HepG2 (cell line): ENCODE measurements around the gene NFATC4. TPM values are rescaled to one million over a fixed set of nuclear protein-coding genes. Genes with fewer than 3 reads are reported as not detected.

Source experiments
- ATF1 ChIP-seq: IDR thresholded peaks from 2 replicates; pipeline ENCODE4 v1.6.1; 2016; ENCODE audit warnings: mild to moderate bottlenecking, control low read depth
- ERF ChIP-seq: IDR thresholded peaks from 2 replicates; pipeline ENCODE4 v1.6.1; 2018; ENCODE audit warnings: missing biosample characterization, missing genetic modification reagents
- HMG20A ChIP-seq: IDR thresholded peaks from 2 replicates; pipeline ENCODE4 v1.6.1; 2016; ENCODE audit warnings: borderline replicate concordance
- PAF1 ChIP-seq: IDR thresholded peaks from 2 replicates; pipeline ENCODE4 v1.6.1; 2016; ENCODE audit warnings: missing genetic modification reagents, missing compliant biosample characterization
- SMARCC2 ChIP-seq: fragments of 450-650 bp; IDR thresholded peaks from 2 replicates; pipeline ENCODE4 v1.6.1; 2017; ENCODE audit warnings: antibody characterized with exemption, mild to moderate bottlenecking
- ZBTB1 ChIP-seq: sonication (generic); formaldehyde crosslinking; IDR thresholded peaks from 2 replicates; pipeline ENCODE4 v1.4.0; 2020; ENCODE audit warnings: missing genetic modification reagents, borderline replicate concordance
- ZNF230 ChIP-seq: sonication (generic); formaldehyde crosslinking; IDR thresholded peaks from 2 replicates; pipeline ENCODE4 v1.4.0; 2020; ENCODE audit warnings: mild to moderate bottlenecking, missing genetic modification reagents
- ZNF260 ChIP-seq: sonication (generic); formaldehyde crosslinking; IDR thresholded peaks from 2 replicates; pipeline ENCODE4 v1.4.0; 2020; ENCODE audit warnings: missing genetic modification reagents, low read depth, mild to moderate bottlenecking, borderline replicate concordance
- ZNF441 ChIP-seq: sonication (generic); formaldehyde crosslinking; IDR thresholded peaks from 2 replicates; pipeline ENCODE4 v1.7.0; 2021; ENCODE audit warnings: missing genetic modification reagents, borderline replicate concordance
- ZNF549 ChIP-seq: sonication (generic); formaldehyde crosslinking; IDR thresholded peaks from 2 replicates; pipeline ENCODE4 v1.5.0; 2020; ENCODE audit warnings: missing genetic modification reagents
- ZNF598 ChIP-seq: sonication (generic); formaldehyde crosslinking; IDR thresholded peaks from 2 replicates; pipeline ENCODE4 v1.5.1; 2020; ENCODE audit warnings: mild to moderate bottlenecking, missing genetic modification reagents, borderline replicate concordance
- polyA plus RNA-seq, 8 experiments: library from polyadenylated mRNA; depleted of rRNA in 3 of 8; stranded (reverse) in 7 of 8; unstranded in 1 of 8; fragments of >200 nt; fragmentation: Illumina TruSeq in 4 of 8; extraction: Trizol in 4 of 8; gene quantifications; 2 replicates each; pipeline versions ENCODE4 v1.2.1 to v1.2.3, GENCODE V29; 2011 to 2016; ENCODE audit warnings: low read depth in 4 of 8, missing spikeins in 1 of 8, mixed read lengths in 1 of 8; ENCODE audit not compliant: insufficient read depth in 1 of 8
- total RNA-seq, 5 experiments: library from RNA; depleted of rRNA; stranded (reverse); fragments of >200 nt; fragmentation: Illumina TruSeq; extraction: Trizol; gene quantifications; 2 replicates each; pipeline ENCODE4 v1.2.3, GENCODE V29; 2016; ENCODE audit warnings: low read depth in 1 of 5
- TF ChIP-seq, protein P1 (sequence below): sonication (generic); formaldehyde crosslinking; IDR thresholded peaks from 2 replicates; pipeline ENCODE4 v1.8.1; 2023; ENCODE audit warnings: mild to moderate bottlenecking, missing genetic modification reagents, borderline replicate concordance
- TF ChIP-seq, protein P2 (sequence below): sonication (generic); formaldehyde crosslinking; conservative IDR thresholded peaks from 2 replicates; pipeline ENCODE4 v1.8.0; 2022; ENCODE audit warnings: low read depth, missing genetic modification reagents
- TF ChIP-seq, protein P3 (sequence below): sonication (generic); formaldehyde crosslinking; IDR thresholded peaks from 2 replicates; pipeline ENCODE4 v1.8.0; 2023; ENCODE audit warnings: mild to moderate bottlenecking, missing genetic modification reagents
- TF ChIP-seq, protein P4 (sequence below): sonication (generic); formaldehyde crosslinking; IDR thresholded peaks from 2 replicates; pipeline ENCODE4 v1.4.0; 2020; ENCODE audit warnings: missing genetic modification reagents
- TF ChIP-seq, protein P5 (sequence below): sonication (generic); formaldehyde crosslinking; IDR thresholded peaks from 2 replicates; pipeline ENCODE4 v1.4.0; 2020; ENCODE audit warnings: missing genetic modification reagents, borderline replicate concordance
- TF ChIP-seq, protein P6 (sequence below): IDR thresholded peaks from 2 replicates; pipeline ENCODE4 v1.6.1; 2012; ENCODE audit warnings: low read length, improper control_type of control experiment

The NFATC4 gene
- total and polyA plus RNA-seq, 2 of the 13 experiments (the other 11 are each of a cell fraction or from before 2014, with no cell fraction given): 0.04 to 0.15 TPM

DNA sequence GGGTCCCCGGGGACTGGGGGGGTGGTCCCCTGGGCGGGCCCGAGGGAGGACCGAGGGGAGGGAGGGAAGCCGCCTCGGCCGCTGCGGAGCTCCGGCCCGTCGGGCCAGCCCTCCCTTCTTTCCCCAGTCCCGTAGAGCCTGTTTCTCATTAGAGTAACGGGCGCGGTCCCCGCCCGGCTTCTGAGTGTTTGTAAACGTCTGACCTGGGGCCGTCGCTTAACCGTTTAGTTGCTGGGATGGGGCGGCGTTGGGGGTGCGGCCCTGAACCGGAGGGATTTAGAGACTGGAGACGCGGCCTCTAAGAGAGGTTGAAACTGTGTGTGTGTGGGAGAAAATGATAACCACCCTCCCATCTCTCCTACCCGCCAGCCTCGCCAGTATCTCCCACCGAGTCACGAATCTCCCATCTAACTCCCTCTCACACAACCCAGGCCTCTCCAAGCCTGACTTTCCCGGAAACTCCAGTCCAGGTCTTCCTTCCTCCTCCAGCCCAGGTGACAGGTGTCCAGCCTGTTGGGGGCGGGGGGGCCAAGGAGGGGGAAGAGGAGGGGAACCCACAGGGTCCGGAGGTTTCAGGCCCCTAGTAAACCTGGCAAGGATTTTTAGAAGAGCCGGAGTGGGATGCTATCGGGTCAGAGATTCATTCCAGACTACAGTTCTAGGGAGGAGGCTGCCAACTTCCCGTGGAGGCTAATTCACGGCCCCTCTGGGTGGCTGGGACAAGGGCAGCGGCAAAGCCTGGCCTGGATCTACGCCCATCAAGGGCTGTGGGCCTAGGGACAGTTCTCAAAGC, 1.1 kb upstream of the NFATC4 start (continued):
- TF ChIP-seq ZNF598: no peak
- TF ChIP-seq, protein P1, sequence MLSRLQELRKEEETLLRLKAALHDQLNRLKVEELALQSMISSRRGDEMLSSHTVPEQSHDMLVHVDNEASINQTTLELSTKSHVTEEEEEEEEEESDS: peak; percentile 86; the same call in 1 of the 2 replicates
- TF ChIP-seq, protein P2, sequence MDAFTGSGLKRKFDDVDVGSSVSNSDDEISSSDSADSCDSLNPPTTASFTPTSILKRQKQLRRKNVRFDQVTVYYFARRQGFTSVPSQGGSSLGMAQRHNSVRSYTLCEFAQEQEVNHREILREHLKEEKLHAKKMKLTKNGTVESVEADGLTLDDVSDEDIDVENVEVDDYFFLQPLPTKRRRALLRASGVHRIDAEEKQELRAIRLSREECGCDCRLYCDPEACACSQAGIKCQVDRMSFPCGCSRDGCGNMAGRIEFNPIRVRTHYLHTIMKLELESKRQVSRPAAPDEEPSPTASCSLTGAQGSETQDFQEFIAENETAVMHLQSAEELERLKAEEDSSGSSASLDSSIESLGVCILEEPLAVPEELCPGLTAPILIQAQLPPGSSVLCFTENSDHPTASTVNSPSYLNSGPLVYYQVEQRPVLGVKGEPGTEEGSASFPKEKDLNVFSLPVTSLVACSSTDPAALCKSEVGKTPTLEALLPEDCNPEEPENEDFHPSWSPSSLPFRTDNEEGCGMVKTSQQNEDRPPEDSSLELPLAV: no peak
- no peak for TF ChIP-seq ZNF260 (CRISPR knock-in tag)
- TF ChIP-seq HMG20A (CRISPR knock-in tag): no peak
- peak; percentile 90; the same call in 1 of the 2 replicates for TF ChIP-seq ZNF230
- TF ChIP-seq PAF1 (CRISPR knock-in tag): no peak
- no peak for TF ChIP-seq ZNF549
- no peak for TF ChIP-seq SMARCC2
- TF ChIP-seq, protein P3, sequence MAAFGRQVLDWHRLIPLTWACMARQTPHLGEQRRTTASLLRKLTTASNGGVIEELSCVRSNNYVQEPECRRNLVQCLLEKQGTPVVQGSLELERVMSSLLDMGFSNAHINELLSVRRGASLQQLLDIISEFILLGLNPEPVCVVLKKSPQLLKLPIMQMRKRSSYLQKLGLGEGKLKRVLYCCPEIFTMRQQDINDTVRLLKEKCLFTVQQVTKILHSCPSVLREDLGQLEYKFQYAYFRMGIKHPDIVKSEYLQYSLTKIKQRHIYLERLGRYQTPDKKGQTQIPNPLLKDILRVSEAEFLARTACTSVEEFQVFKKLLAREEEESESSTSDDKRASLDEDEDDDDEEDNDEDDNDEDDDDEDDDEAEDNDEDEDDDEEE: peak; percentile 67; the same call in 1 of the 2 replicates
- no peak for TF ChIP-seq ERF (CRISPR knock-in tag)
- TF ChIP-seq, protein P4, sequence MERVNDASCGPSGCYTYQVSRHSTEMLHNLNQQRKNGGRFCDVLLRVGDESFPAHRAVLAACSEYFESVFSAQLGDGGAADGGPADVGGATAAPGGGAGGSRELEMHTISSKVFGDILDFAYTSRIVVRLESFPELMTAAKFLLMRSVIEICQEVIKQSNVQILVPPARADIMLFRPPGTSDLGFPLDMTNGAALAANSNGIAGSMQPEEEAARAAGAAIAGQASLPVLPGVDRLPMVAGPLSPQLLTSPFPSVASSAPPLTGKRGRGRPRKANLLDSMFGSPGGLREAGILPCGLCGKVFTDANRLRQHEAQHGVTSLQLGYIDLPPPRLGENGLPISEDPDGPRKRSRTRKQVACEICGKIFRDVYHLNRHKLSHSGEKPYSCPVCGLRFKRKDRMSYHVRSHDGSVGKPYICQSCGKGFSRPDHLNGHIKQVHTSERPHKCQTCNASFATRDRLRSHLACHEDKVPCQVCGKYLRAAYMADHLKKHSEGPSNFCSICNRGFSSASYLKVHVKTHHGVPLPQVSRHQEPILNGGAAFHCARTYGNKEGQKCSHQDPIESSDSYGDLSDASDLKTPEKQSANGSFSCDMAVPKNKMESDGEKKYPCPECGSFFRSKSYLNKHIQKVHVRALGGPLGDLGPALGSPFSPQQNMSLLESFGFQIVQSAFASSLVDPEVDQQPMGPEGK: peak; percentile 94
- TF ChIP-seq, protein P5, sequence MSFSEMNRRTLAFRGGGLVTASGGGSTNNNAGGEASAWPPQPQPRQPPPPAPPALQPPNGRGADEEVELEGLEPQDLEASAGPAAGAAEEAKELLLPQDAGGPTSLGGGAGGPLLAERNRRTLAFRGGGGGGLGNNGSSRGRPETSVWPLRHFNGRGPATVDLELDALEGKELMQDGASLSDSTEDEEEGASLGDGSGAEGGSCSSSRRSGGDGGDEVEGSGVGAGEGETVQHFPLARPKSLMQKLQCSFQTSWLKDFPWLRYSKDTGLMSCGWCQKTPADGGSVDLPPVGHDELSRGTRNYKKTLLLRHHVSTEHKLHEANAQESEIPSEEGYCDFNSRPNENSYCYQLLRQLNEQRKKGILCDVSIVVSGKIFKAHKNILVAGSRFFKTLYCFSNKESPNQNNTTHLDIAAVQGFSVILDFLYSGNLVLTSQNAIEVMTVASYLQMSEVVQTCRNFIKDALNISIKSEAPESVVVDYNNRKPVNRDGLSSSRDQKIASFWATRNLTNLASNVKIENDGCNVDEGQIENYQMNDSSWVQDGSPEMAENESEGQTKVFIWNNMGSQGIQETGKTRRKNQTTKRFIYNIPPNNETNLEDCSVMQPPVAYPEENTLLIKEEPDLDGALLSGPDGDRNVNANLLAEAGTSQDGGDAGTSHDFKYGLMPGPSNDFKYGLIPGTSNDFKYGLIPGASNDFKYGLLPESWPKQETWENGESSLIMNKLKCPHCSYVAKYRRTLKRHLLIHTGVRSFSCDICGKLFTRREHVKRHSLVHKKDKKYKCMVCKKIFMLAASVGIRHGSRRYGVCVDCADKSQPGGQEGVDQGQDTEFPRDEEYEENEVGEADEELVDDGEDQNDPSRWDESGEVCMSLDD (CRISPR knock-in tag): no peak
- no peak for TF ChIP-seq ATF1 (CRISPR knock-in tag)
- TF ChIP-seq, protein P6, sequence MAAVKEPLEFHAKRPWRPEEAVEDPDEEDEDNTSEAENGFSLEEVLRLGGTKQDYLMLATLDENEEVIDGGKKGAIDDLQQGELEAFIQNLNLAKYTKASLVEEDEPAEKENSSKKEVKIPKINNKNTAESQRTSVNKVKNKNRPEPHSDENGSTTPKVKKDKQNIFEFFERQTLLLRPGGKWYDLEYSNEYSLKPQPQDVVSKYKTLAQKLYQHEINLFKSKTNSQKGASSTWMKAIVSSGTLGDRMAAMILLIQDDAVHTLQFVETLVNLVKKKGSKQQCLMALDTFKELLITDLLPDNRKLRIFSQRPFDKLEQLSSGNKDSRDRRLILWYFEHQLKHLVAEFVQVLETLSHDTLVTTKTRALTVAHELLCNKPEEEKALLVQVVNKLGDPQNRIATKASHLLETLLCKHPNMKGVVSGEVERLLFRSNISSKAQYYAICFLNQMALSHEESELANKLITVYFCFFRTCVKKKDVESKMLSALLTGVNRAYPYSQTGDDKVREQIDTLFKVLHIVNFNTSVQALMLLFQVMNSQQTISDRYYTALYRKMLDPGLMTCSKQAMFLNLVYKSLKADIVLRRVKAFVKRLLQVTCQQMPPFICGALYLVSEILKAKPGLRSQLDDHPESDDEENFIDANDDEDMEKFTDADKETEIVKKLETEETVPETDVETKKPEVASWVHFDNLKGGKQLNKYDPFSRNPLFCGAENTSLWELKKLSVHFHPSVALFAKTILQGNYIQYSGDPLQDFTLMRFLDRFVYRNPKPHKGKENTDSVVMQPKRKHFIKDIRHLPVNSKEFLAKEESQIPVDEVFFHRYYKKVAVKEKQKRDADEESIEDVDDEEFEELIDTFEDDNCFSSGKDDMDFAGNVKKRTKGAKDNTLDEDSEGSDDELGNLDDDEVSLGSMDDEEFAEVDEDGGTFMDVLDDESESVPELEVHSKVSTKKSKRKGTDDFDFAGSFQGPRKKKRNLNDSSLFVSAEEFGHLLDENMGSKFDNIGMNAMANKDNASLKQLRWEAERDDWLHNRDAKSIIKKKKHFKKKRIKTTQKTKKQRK: no peak
- TF ChIP-seq ZBTB1: no peak
- TF ChIP-seq ZNF441: peak; percentile 69
